ENCODE measurements around the gene JUN.

- no peak for TF ChIP-seq CTCF (conservative IDR thresholded peaks at IDR 0.05; ENCODE audit: low read length)
- no peak for TF ChIP-seq EZH2phosphoT487 (IDR thresholded peaks at IDR 0.05; ENCODE audit: borderline replicate concordance)
Observed at GRCh38 chr1:58799650-58800049, 15.8 kb upstream of the JUN start.

All from Loucy (cell line).